Measurements from ENCODE around the gene TAX1BP3. TPM values are rescaled to one million over a fixed set of nuclear protein-coding genes. Genes with fewer than 3 reads are reported as not detected.
A peak's percentile ranks its signal among the peaks of the same experiment; 100 is the strongest.

TAX1BP3 gene
- total and polyA plus RNA-seq, 9 of the 15 experiments (the other 6 are each of a cell fraction or from before 2014, with no cell fraction given) = 0.99 to 14.5 (median 6.2) TPM

GRCh38 chr17:3647769-3648555 lies 20.4 kb downstream of the TAX1BP3 start:
- no peak overlapping the region for H3K27ac ChIP-seq (ENCODE audit: extremely low read depth, low read depth, low read length)
- in situ Hi-C loops (cut with MboI) = no loop called here
- BruUV-seq (replicated peaks) = no TSS peak

More at GRCh38 chr17:3647769-3648555, 20.4 kb downstream of the TAX1BP3 start:
- intact Hi-C loops (cut with micrococcal nuclease) = no loop called here
- POLR2A ChIA-PET = interaction anchor here (0.9 kb wide), 2 partner anchors 8 to 20 kb away, joined by 3 read pairs; no protein-coding TSS in a partner anchor
- Histone ChIP-seq H4K20me1 (replicated peaks; ENCODE audit: control insufficient read depth, insufficient read depth, low read length) (no peaks in the 10 kb centered on the region), H3K79me2 (ENCODE audit: control insufficient read depth, insufficient read depth, low read length) (no peaks in the 10 kb centered on the region), H3K36me3 (ENCODE audit: control insufficient read depth, insufficient read depth, low read length) (no peaks in the 10 kb centered on the region), H3K9me3 (replicated peaks; ENCODE audit: control insufficient read depth, insufficient read depth, low read depth, low read length) (no peaks in the 10 kb centered on the region), H3K9ac (ENCODE audit: insufficient read depth in 1 of 2, low read depth in 2 of 2, low read length in 2 of 2) (no peak overlapping the region; a peak in 1 of 4 replicates), H2AFZ (ENCODE audit: low read depth, low read length) (no peak overlapping the region), H3K4me3 (no peak overlapping the region), H3K27me3 (ENCODE audit: control insufficient read depth in 2 of 2, insufficient read depth in 2 of 2, low read length in 2 of 2) (no peaks in the 10 kb centered on the region), H3K4me2 (ENCODE audit: insufficient read depth, low read length) (no peak overlapping the region), H3K4me1 (replicated peaks in 1 of 2; ENCODE audit: control insufficient read depth in 2 of 2, insufficient read depth in 2 of 2, low read length in 2 of 2) (peaks cover 0 to 6% of the 10 kb centered on the region in 2 experiments; a peak in 1 of 5 replicates), H3K9me1 (ENCODE audit: control insufficient read depth, insufficient read depth, low read length) (no peaks in the 10 kb centered on the region)
- no peak for TF ChIP-seq PPARD (CRISPR knock-in tag; IDR thresholded peaks at IDR 0.05)
- TF ChIP-seq KDM4B (IDR thresholded peaks at IDR 0.05; ENCODE audit: borderline replicate concordance in 2 of 2, low read depth in 1 of 2) = no peak
- TF ChIP-seq POLR3G (IDR thresholded peaks at IDR 0.05; ENCODE audit: extremely low read depth, insufficient read length, insufficient replicate concordance) = no peak
- TF ChIP-seq, protein P1, sequence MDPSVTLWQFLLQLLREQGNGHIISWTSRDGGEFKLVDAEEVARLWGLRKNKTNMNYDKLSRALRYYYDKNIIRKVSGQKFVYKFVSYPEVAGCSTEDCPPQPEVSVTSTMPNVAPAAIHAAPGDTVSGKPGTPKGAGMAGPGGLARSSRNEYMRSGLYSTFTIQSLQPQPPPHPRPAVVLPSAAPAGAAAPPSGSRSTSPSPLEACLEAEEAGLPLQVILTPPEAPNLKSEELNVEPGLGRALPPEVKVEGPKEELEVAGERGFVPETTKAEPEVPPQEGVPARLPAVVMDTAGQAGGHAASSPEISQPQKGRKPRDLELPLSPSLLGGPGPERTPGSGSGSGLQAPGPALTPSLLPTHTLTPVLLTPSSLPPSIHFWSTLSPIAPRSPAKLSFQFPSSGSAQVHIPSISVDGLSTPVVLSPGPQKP (CRISPR knock-in tag; IDR thresholded peaks at IDR 0.05) = no peak
- TF ChIP-seq GABPB2 (CRISPR knock-in tag; conservative IDR thresholded peaks at IDR 0.05) = no peak
- 0 out of 2 replicates have a peak, but pooled peaks have one; percentile 14 for TF ChIP-seq SMC3 (conservative IDR thresholded peaks at IDR 0.05; ENCODE audit: insufficient read depth, low read depth, low read length)
- peak; percentile 39 to 47 (median 46); a peak in 4 of 6 replicates for TF ChIP-seq CTCF (IDR thresholded peaks at IDR 0.05 in 2 of 3, conservative IDR thresholded peaks at IDR 0.05 in 1 of 3; ENCODE audit: insufficient read depth in 2 of 3, low read depth in 1 of 3, low read length in 3 of 3)
- TF ChIP-seq PCBP1 (IDR thresholded peaks at IDR 0.05; ENCODE audit: low read depth, low read length, poor library complexity, severe bottlenecking) = no peak
- no peak for TF ChIP-seq PHF8 (IDR thresholded peaks at IDR 0.05; ENCODE audit: borderline replicate concordance, low read length)
- peak in 1 of 2 experiments; percentile 47; a peak in 1 of 4 replicates for TF ChIP-seq RAD21 (CRISPR knock-in tag; conservative IDR thresholded peaks at IDR 0.05 in 1 of 2, IDR thresholded peaks at IDR 0.05 in 1 of 2)
- no peak for TF ChIP-seq TAF7 (tag; IDR thresholded peaks at IDR 0.05)
- TF ChIP-seq SRSF7 (optimal IDR thresholded peaks at IDR 0.05; ENCODE audit: low read depth, low read length) = no peak
- TF ChIP-seq POLR2AphosphoS5 (IDR thresholded peaks at IDR 0.05; ENCODE audit: control insufficient read depth, insufficient read depth, low read depth, low read length) = no peak
- TF ChIP-seq SIN3B (IDR thresholded peaks at IDR 0.05; ENCODE audit: low read depth) = no peak
- no peak for TF ChIP-seq HIVEP1 (CRISPR knock-in tag; IDR thresholded peaks at IDR 0.05)
- DNase-seq (ENCODE audit: extremely low read depth in 1 of 4, low spot score in 3 of 4) (peak in 1 of 4 experiments; percentile 31), ATAC-seq (peak; percentile 82), FAIRE-seq (peak; percentile 70)
- WGBS (ENCODE audit: insufficient coverage, low coverage, missing lambda C conversion rate) = 88% methylated on average over 10 of the region's 20 CpGs
- CTCF ChIA-PET (ENCODE audit: low intra/inter-chr PET ratio) = interaction anchor here (0.6 kb wide), 1 partner anchor 46 kb away, joined by 3 read pairs; no protein-coding TSS in a partner anchor

Data from K562 (cell line).